Measurements from ENCODE around the gene ASPG. TPM values are rescaled to one million over a fixed set of nuclear protein-coding genes. Genes with fewer than 3 reads are reported as not detected.

The ASPG gene
- total RNA-seq, 1 experiment from 2014 or later = not detected

GRCh38 chr14:104117341-104118005 is 32.0 kb downstream of the ASPG start:
- no peaks in the 10 kb centered on the region for H3K9me3 ChIP-seq (replicated peaks)
- no peaks in the 10 kb centered on the region for H3K36me3 ChIP-seq
- DNase-seq (ENCODE audit: low read depth in 1 of 2, low spot score in 2 of 2) = no peak
- H3K4me3 ChIP-seq = no peak overlapping the region
- H3K27me3 ChIP-seq (replicated peaks) = peaks cover 39% of the 10 kb centered on the region
- peaks cover 10% of the 10 kb centered on the region for H3K4me1 ChIP-seq (replicated peaks)
- no peak overlapping the region for H3K27ac ChIP-seq

GRCh38 chr14:104118006-104118844 is 32.7 kb downstream of the ASPG start:
- Histone ChIP-seq H3K4me1 (replicated peaks) (peaks cover 10% of the 10 kb centered on the region), H3K4me3 (no peak overlapping the region), H3K27me3 (replicated peaks) (peaks cover 39% of the 10 kb centered on the region), H3K27ac (no peak overlapping the region), H3K36me3 (no peaks in the 10 kb centered on the region), H3K9me3 (replicated peaks) (no peaks in the 10 kb centered on the region)
- no peak for DNase-seq (ENCODE audit: low read depth in 1 of 2, low spot score in 2 of 2)

DNA sequence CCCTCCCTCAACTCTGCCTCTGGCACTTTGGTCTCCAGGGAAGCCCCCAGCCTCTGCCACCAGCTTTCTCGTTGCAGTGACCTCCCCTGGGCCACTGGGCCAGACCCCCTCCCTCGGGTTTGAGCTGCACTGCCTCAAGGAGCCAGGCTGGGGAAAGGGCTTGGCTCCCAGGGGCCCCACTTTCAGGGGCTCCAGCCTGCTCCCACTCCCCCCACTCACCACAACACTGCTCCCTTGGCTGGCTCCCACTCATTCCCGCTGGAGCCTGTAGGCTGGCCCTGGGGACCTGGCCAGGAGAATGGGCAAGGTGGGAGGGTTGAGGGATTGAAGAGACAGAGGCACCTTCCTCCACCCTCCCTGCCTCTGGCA is 33.6 kb downstream of the ASPG start:
- Histone ChIP-seq H3K9me3 (replicated peaks) (no peaks in the 10 kb centered on the region), H3K4me1 (replicated peaks) (peaks cover 10% of the 10 kb centered on the region), H3K36me3 (no peaks in the 10 kb centered on the region), H3K27me3 (replicated peaks) (peaks cover 35% of the 10 kb centered on the region), H3K4me3 (no peak overlapping the region), H3K27ac (no peak overlapping the region)
- no peak for DNase-seq (ENCODE audit: low read depth in 1 of 2, low spot score in 2 of 2)

DNA sequence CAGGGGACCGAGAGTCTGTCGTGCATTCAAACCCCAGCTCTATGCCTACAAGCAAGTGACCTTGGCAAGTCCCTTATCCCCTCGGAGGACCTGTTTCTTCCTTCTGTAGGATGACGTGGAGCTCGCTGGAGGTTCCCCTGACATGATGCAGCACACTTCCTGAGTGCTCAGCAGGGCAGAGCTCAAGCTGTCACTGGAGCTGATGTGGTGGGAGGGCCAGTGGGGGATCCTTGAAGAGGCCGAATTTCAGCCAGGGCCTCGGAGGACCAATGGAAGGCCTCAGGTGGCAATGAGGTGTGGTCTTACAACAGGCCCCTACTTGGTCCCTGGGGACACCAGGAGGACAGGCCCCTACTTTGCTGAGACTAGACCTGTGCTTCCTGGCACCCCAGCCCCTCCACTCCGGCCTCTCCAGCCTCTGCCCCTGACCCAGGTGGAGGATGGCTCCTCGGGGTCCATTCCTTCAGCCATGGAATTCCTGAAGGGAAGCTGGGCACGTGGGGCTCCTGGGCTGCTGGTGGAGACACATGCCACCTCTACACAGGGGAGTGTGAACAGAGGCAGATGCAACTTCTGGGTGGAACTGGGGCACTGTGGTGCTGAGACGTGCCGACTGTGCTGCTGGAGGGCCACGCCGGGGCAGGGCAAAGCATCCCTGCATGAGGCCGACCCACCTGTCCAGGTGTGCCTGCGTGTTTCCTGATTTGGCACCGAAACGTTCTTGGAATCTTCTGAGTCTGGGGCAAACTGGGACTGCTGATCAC is 34.2 kb downstream of the ASPG start:
- no peaks in the 10 kb centered on the region for H3K9me3 ChIP-seq (replicated peaks)
- peaks cover 35% of the 10 kb centered on the region for H3K27me3 ChIP-seq (replicated peaks)
- DNase-seq (ENCODE audit: low read depth in 1 of 2, low spot score in 2 of 2) = no peak
- H3K4me3 ChIP-seq = no peak overlapping the region
- H3K36me3 ChIP-seq = no peaks in the 10 kb centered on the region
- peaks cover 10% of the 10 kb centered on the region for H3K4me1 ChIP-seq (replicated peaks)
- no peak overlapping the region for H3K27ac ChIP-seq

- H3K27ac ChIP-seq = no peak overlapping the region
- H3K9me3 ChIP-seq (replicated peaks) = no peaks in the 10 kb centered on the region
Measured at GRCh38 chr14:104120281-104120741, 34.8 kb downstream of the ASPG start.

DNA sequence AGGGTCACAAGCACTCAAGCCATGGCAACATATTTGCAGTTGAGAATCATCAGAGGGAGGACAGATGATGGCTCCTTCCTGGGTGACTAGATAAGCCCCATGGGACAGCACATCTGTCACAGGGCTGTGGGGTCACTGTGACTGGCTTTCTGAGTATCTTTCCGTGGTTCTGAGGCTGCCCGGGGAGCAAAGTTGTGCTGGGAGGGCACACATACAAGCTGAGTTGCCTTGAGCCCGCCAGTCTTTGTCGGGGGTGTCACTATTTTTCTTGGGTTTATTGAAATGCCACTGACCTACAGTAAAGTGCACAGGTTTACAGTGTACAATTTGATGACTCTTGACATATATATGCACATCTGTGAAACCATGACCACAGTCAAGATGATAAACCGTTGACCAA is 35.6 kb downstream of the ASPG start:
- DNase-seq (ENCODE audit: low read depth in 1 of 2, low spot score in 2 of 2) = no peak
- Histone ChIP-seq H3K4me3 (no peak overlapping the region), H3K27ac (no peak overlapping the region), H3K36me3 (no peaks in the 10 kb centered on the region), H3K9me3 (replicated peaks) (0 out of 2 replicates have a peak, but pooled peaks cover 3% of the 10 kb centered on the region), H3K27me3 (replicated peaks) (peaks cover 23% of the 10 kb centered on the region), H3K4me1 (replicated peaks) (peaks cover 10% of the 10 kb centered on the region)

More at GRCh38 chr14:104120281-104120741, 34.8 kb downstream of the ASPG start:
- Histone ChIP-seq H3K36me3 (no peaks in the 10 kb centered on the region), H3K27me3 (replicated peaks) (peaks cover 29% of the 10 kb centered on the region), H3K4me1 (replicated peaks) (peaks cover 10% of the 10 kb centered on the region), H3K4me3 (no peak overlapping the region)
- no peak for DNase-seq (ENCODE audit: low read depth in 1 of 2, low spot score in 2 of 2)

DNA sequence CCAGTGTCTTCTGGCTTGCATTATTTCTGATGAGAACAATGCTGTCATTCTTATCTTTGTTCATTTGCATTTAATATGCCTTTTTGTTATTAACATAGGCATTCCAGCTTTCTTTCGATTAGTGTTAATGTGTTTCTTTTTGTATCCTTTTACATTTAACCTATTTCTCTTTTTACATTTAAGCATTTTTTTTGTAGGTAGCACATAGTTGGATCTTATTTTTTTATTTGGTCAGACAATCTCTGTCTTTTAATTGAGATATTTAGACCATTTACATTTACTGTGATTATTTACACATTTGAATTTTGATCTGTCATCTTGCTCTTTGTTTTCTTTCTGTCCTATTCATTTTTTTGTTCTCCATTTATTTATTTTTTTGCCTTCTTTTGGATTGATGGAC is 38.4 kb downstream of the ASPG start:
- no peaks in the 10 kb centered on the region for H3K27me3 ChIP-seq (replicated peaks)
- no peaks in the 10 kb centered on the region for H3K4me1 ChIP-seq (replicated peaks)
- DNase-seq (ENCODE audit: low read depth in 1 of 2, low spot score in 2 of 2) = no peak
- no peak overlapping the region for H3K4me3 ChIP-seq
- no peak overlapping the region for H3K27ac ChIP-seq
- no peaks in the 10 kb centered on the region for H3K36me3 ChIP-seq
- H3K9me3 ChIP-seq (replicated peaks) = 0 out of 2 replicates have a peak, but pooled peaks cover 3% of the 10 kb centered on the region

DNA sequence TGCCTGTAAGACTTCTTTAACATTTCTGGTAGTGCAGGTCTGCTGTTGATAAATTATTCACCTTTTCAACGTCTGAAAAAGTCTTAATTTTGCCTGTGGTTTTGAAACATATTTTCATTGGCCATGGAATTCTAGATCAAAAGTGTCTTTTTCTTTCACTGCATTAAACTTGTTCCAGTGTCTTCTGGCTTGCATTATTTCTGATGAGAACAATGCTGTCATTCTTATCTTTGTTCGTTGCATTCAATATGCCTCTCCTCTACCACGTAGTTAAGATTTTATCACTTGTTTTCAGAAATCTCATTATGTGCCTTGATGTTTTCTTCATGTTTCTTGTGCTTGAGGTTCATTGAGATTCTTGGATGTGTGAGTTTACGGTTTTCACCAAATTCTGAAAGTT is 39.5 kb downstream of the ASPG start:
- Histone ChIP-seq H3K36me3 (no peaks in the 10 kb centered on the region), H3K27me3 (replicated peaks) (no peaks in the 10 kb centered on the region), H3K4me3 (no peak overlapping the region), H3K4me1 (replicated peaks) (no peaks in the 10 kb centered on the region), H3K27ac (no peak overlapping the region), H3K9me3 (replicated peaks) (0 out of 2 replicates have a peak, but pooled peaks cover 6% of the 10 kb centered on the region)
- DNase-seq (ENCODE audit: low read depth in 1 of 2, low spot score in 2 of 2) = no peak

GRCh38 chr14:104126753-104127152 is 41.3 kb downstream of the ASPG start:
- H3K9me3 ChIP-seq (replicated peaks) = 0 out of 2 replicates have a peak, but pooled peaks cover 6% of the 10 kb centered on the region
- H3K4me3 ChIP-seq = no peak overlapping the region
- H3K27me3 ChIP-seq (replicated peaks) = no peaks in the 10 kb centered on the region
- DNase-seq (ENCODE audit: low read depth in 1 of 2, low spot score in 2 of 2) = no peak
- H3K4me1 ChIP-seq (replicated peaks) = no peaks in the 10 kb centered on the region
- H3K36me3 ChIP-seq = no peaks in the 10 kb centered on the region
- H3K27ac ChIP-seq = no peak overlapping the region

DNA sequence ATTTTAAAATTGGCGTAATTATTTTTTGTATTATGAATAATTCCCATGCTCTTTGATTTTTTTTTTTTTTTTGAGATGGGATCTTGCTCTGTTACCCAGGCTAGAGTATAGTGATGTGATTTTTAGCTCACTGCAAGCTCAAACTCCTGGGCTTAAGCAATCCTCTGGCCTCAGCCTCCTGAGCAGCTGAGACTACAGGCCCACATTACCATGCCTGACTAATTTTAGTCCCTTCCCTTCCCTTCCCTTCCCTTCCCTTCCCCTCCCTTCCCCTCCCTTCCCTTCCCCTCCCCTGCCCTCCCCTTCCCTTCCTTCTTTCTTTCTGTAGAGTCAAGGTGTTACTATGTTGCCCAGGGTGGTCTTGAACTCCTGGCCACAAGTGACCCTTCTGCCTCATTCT is 43.5 kb downstream of the ASPG start:
- H3K27ac ChIP-seq = no peak overlapping the region
- H3K9me3 ChIP-seq (replicated peaks) = 0 out of 2 replicates have a peak, but pooled peaks cover 6% of the 10 kb centered on the region
- H3K4me1 ChIP-seq (replicated peaks) = no peaks in the 10 kb centered on the region
- DNase-seq (ENCODE audit: low read depth in 1 of 2, low spot score in 2 of 2) = no peak
- H3K4me3 ChIP-seq = no peak overlapping the region
- no peaks in the 10 kb centered on the region for H3K36me3 ChIP-seq
- peaks cover 3% of the 10 kb centered on the region for H3K27me3 ChIP-seq (replicated peaks)

DNA sequence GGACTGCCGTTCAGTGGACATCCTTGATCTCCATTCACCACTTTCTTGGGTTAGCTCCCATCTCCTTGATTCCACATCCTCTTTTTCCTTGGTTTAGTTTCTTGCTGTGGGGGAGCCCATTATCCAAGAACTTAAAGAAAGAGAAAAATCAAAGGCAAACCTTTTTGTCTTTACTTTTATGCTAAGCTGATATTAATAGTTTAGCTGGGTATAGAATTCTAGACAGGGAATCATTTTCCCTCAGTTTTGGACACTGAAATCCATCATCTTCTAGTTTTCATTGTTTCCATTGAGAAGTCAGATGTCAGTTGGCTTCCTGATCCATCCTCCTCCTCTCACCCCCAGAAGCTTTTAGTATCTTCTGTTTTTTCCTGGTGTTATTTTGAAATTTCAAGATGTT is 44.1 kb downstream of the ASPG start:
- Histone ChIP-seq H3K27ac (no peak overlapping the region), H3K36me3 (no peaks in the 10 kb centered on the region), H3K4me1 (replicated peaks) (no peaks in the 10 kb centered on the region), H3K4me3 (no peak overlapping the region), H3K9me3 (replicated peaks) (0 out of 2 replicates have a peak, but pooled peaks cover 6% of the 10 kb centered on the region), H3K27me3 (replicated peaks) (peaks cover 9% of the 10 kb centered on the region)
- no peak for DNase-seq (ENCODE audit: low read depth in 1 of 2, low spot score in 2 of 2)

DNA sequence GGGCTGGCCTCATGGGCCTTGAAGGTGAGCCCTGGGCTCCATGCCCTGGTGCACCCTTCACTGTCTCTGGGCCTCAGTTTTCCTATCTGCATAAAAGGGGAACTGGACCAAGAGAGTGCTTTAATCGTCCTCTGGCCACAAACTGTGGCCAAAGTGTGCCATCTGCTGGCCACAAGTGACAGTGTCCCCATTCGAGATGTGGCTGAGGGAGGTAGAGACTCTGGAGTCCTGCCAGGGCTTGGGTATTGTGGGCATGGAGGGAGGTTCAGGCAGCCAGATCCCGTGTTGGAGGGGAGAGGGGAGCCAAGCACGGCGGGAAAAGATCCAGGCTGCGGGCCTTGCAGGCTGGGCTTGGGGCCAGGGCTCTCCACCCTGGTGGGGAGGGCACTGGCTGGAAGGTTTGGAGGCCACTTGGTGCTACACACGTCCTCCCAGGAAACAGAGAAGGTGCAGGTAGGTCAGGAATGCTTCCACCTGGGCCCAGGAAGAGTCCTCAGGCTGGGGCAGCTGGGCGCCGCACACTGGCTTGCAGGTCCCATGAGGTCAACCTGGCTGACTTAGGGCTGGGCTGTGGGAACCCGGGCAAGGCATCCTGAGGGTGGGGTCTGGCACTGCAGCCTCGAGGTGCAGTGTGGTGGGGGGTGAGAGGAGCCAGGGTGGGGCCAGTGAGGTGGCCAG is 45.6 kb downstream of the ASPG start:
- H3K4me3 ChIP-seq = no peak overlapping the region
- no peak overlapping the region for H3K27ac ChIP-seq
- H3K36me3 ChIP-seq = no peaks in the 10 kb centered on the region
- H3K4me1 ChIP-seq (replicated peaks) = no peaks in the 10 kb centered on the region
- H3K9me3 ChIP-seq (replicated peaks) = peaks cover 3% of the 10 kb centered on the region; the same call in 1 of the 2 replicates
- H3K27me3 ChIP-seq (replicated peaks) = peaks cover 24% of the 10 kb centered on the region
- DNase-seq (ENCODE audit: low read depth in 1 of 2, low spot score in 2 of 2) = no peak

Data from SJSA1 (cell line).